HepG2 (cell line): ENCODE results near the gene SRRM4.

Experiments used
- MAZ ChIP-seq, 2 experiments: sonication (generic) in 1 of 2; formaldehyde crosslinking in 1 of 2; IDR thresholded peaks; 2 replicates each; pipeline versions ENCODE4 v1.5.0 to v1.6.1; 2012 to 2020; ENCODE audit warnings: low read depth in 2 of 2, mild to moderate bottlenecking in 2 of 2, borderline replicate concordance in 1 of 2, improper control_type of control experiment in 1 of 2, low read length in 1 of 2, missing genetic modification reagents in 1 of 2, moderate library complexity in 1 of 2
- NFE2 ChIP-seq: sonication (generic); formaldehyde crosslinking; IDR thresholded peaks from 2 replicates; pipeline ENCODE4 v1.4.0; 2020; ENCODE audit warnings: missing genetic modification reagents
- NFRKB ChIP-seq: fragments of 450-650 bp; IDR thresholded peaks from 2 replicates; pipeline ENCODE4 v1.6.1; 2017
- PLSCR1 ChIP-seq: sonication (generic); formaldehyde crosslinking; IDR thresholded peaks from 2 replicates; pipeline ENCODE4 v1.5.0; 2020; ENCODE audit warnings: missing genetic modification reagents, mild to moderate bottlenecking, borderline replicate concordance
- POLR2A ChIP-seq, 2 experiments: IDR thresholded peaks; 2 replicates each; pipeline ENCODE4 v1.6.1; 2011; ENCODE audit warnings: low read depth in 2 of 2, low read length in 2 of 2, mild to moderate bottlenecking in 1 of 2, moderate library complexity in 1 of 2; ENCODE audit not compliant: insufficient read depth in 1 of 2
- TOPORS ChIP-seq: sonication (generic); formaldehyde crosslinking; IDR thresholded peaks from 2 replicates; pipeline ENCODE4 v1.8.0; 2023; ENCODE audit warnings: mild to moderate bottlenecking, missing genetic modification reagents

GRCh38 chr12:119181944-119182343 is 200.6 kb downstream of the SRRM4 start:
- TF ChIP-seq MAZ (IDR thresholded peaks at IDR 0.05; ENCODE audit: borderline replicate concordance, low read depth, low read length) (no peak), MAZ (CRISPR knock-in tag; IDR thresholded peaks at IDR 0.05; ENCODE audit: low read depth) (no peak), NFRKB (no peak), TOPORS (no peak), PLSCR1 (CRISPR knock-in tag) (no peak), NFE2 (CRISPR knock-in tag) (no peak), POLR2A (IDR thresholded peaks at IDR 0.05; ENCODE audit: insufficient read depth in 1 of 2, low read depth in 2 of 2, low read length in 2 of 2) (no peak)
